ENCODE measurements around the gene KCNQ1.

DNA sequence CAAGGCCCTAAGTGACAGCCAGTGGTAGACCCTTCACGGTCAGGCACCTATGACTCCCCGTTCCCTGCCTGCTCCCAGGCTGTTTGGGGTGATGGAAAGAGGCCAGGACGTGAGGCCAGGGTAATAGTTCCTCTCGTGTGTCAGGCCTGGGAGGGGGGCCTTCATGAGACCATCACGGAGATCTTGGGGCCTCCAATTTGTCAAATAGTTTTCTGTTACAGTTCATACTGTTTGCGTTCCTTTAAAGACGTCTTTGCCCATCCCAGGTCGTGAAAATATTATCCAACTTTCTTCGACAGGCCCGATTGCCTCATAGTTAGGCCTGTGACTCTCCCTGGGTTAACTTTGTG is 317.2 kb downstream of the KCNQ1 start:
- TF ChIP-seq, protein P1, sequence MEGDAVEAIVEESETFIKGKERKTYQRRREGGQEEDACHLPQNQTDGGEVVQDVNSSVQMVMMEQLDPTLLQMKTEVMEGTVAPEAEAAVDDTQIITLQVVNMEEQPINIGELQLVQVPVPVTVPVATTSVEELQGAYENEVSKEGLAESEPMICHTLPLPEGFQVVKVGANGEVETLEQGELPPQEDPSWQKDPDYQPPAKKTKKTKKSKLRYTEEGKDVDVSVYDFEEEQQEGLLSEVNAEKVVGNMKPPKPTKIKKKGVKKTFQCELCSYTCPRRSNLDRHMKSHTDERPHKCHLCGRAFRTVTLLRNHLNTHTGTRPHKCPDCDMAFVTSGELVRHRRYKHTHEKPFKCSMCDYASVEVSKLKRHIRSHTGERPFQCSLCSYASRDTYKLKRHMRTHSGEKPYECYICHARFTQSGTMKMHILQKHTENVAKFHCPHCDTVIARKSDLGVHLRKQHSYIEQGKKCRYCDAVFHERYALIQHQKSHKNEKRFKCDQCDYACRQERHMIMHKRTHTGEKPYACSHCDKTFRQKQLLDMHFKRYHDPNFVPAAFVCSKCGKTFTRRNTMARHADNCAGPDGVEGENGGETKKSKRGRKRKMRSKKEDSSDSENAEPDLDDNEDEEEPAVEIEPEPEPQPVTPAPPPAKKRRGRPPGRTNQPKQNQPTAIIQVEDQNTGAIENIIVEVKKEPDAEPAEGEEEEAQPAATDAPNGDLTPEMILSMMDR (IDR thresholded peaks at IDR 0.05): no peak
- no peak for TF ChIP-seq POLR2A (IDR thresholded peaks at IDR 0.05)
- no peak for TF ChIP-seq POLR2AphosphoS5 (IDR thresholded peaks at IDR 0.05)
